ENCODE measurements around the gene GALNT5. TPM values are rescaled to one million over a fixed set of nuclear protein-coding genes. Genes with fewer than 3 reads are reported as not detected.

Gene GALNT5
- total RNA-seq, 4 donors from 2014 or later, result 0.08 to 0.71 (median 0.44) TPM

DNA sequence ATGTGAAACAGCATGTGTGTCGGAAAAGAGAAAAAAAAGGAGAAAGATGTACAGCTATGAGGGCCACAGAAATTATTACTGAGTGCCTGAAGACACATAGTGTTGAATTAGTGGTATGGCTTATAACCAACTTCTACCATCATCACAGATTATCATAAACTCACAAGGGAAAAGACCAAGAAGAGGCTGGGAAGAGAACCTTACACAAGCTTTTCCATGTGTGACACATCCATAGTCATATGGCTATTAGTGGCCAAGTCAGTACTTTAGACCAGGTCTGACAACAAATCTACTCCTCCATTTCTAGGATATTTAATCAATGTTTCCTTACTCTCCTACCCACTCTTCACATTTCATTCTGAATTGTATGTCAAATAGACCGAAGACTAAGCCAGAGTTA lies 3.5 kb upstream of the GALNT5 start:
- no peak for TF ChIP-seq CTCF (IDR thresholded peaks at IDR 0.05)
- no peak for TF ChIP-seq POLR2A (IDR thresholded peaks at IDR 0.05)
- WGBS, 2 donors, result 92 to 97% methylated on average over 2 of the region's 2 CpGs
- DNase-seq (ENCODE audit: low spot score in 2 of 2), result no peak
- intact Hi-C loops (cut with DNase I; ENCODE audit: low total_unique reads), result no loop called here
- H3K4me3 ChIP-seq (ENCODE audit: low read depth, poor library complexity, severe bottlenecking), result no peak overlapping the region

DNA sequence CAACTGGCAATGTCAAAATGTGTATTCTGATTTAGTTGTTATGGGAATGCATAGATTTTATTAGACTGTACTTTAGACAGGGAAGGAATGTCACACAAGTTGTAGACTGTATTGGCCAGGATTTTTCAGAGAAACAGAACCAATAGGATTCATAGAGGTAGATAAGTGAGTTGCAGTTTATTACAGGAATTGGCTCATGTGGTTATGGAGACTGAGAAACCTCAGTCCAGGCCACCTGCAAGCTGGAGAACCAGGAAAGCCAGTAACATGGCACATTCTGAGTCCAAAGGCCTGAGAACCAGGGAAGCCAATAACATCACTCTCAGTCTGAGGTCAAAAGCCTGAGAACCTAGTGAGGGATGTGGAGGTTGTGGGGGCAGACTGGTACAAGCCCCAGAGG lies 1.8 kb upstream of the GALNT5 start:
- no peak for TF ChIP-seq POLR2A (IDR thresholded peaks at IDR 0.05)
- TF ChIP-seq CTCF (IDR thresholded peaks at IDR 0.05), result no peak
- no peak overlapping the region for H3K4me3 ChIP-seq (ENCODE audit: low read depth, poor library complexity, severe bottlenecking)
- DNase-seq (ENCODE audit: low spot score in 2 of 2), result no peak
- intact Hi-C loops (cut with DNase I; ENCODE audit: low total_unique reads), result no loop called here

DNA sequence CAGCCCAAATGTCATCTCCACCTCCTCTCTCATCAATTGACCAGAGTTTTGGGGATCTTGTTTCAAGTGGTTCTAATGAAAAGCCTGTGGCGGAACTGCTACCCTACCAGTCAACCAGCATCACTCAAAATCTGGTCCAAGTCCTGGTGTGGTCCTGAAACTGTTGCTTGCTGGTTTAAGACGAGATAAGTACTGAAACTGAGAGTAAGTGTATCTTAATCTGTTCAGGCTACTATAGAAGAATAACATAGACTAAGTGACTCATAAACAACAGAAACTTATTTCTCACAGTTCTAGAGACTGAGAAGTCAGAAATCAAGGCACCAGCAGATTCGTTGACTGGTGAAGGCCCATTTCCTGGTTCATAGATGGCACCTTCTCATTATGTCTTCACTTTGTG lies 879 bp upstream of the GALNT5 start:
- no peak for DNase-seq (ENCODE audit: low spot score in 2 of 2)
- H3K4me3 ChIP-seq (ENCODE audit: low read depth, poor library complexity, severe bottlenecking), result no peak overlapping the region
- TF ChIP-seq CTCF (IDR thresholded peaks at IDR 0.05) (no peak), POLR2A (IDR thresholded peaks at IDR 0.05) (no peak)
- intact Hi-C loops (cut with DNase I; ENCODE audit: low total_unique reads), result no loop called here
- WGBS, 2 donors, result 91% methylated on average over 3 of the region's 3 CpGs

DNA sequence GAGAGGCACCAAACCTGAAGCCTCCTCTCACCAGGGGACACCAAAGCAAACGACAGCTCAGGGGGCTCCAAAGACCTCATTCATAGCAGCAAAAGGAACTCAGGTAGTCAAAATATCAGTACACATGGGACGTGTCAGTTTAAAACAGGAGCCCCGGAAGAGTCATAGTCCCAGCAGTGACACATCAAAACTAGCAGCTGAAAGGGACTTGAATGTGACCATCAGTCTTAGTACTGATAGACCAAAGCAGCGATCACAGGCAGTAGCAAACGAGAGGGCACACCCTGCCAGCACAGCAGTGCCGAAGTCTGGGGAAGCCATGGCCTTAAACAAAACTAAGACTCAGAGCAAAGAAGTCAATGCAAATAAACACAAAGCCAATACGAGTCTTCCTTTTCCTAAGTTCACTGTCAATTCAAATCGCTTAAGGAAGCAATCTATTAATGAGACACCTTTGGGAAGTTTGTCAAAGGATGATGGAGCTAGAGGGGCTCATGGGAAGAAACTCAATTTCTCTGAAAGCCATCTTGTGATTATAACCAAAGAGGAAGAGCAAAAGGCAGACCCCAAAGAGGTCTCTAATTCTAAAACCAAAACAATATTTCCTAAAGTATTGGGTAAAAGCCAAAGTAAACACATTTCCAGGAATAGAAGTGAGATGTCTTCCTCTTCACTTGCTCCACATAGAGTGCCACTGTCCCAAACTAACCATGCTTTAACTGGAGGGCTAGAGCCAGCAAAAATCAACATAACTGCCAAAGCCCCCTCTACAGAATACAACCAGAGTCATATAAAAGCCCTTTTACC lies 1.2 kb downstream of the GALNT5 start:
- WGBS, 2 donors, result 70 to 71% methylated on average over 8 of the region's 8 CpGs

DNA sequence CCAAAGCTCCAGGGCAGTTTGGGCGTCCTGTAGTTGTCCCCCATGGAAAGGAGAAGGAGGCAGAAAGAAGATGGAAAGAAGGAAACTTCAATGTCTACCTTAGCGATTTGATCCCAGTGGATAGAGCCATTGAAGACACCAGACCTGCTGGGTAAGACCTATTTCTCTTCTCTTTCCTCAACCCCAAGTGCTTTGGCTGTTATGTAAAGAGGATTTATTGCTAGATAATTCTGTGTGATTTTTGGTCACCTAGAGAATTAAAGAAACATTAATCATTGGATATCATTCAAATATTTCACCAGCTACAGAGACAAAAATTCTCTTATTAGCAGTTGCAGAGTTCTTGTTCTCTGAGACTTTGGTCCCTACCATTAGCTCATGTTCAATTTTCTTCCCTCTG lies 1.9 kb downstream of the GALNT5 start:
- 93 to 96% methylated on average over 2 of the region's 2 CpGs for WGBS, 2 donors
- intact Hi-C loops (cut with DNase I; ENCODE audit: low total_unique reads), result no loop called here
- TF ChIP-seq CTCF (IDR thresholded peaks at IDR 0.05) (no peak), POLR2A (IDR thresholded peaks at IDR 0.05) (no peak)
- no peak for DNase-seq (ENCODE audit: low spot score in 2 of 2)
- H3K4me3 ChIP-seq (ENCODE audit: low read depth, poor library complexity, severe bottlenecking), result no peak overlapping the region

More for the DNA sequence above, 1.2 kb downstream of the GALNT5 start:
- no peak for TF ChIP-seq CTCF (IDR thresholded peaks at IDR 0.05)
- TF ChIP-seq POLR2A (IDR thresholded peaks at IDR 0.05), result no peak
- DNase-seq (ENCODE audit: low spot score in 2 of 2), result no peak
- intact Hi-C loops (cut with DNase I; ENCODE audit: low total_unique reads), result no loop called here
- no peak overlapping the region for H3K4me3 ChIP-seq (ENCODE audit: low read depth, poor library complexity, severe bottlenecking)

DNA sequence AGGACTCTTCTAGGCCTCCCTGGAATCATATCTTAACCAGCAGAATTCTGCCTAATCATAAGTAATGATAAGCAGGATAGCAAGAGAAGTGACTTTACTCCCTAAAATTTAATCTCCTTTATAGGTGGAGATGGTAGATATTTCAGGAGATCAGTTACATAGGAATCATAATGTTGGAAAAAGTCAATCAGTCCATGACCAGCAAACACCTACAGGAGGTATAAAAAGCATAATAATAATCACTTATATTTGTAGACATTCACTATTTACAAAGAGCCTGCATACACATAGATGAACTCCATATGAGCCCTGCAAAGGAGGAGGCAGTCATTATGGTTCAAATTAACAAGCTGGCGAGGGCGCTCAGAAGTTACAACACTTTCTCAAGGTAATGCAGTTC lies 2.5 kb downstream of the GALNT5 start:
- TF ChIP-seq CTCF (IDR thresholded peaks at IDR 0.05), result no peak
- TF ChIP-seq POLR2A (IDR thresholded peaks at IDR 0.05), result no peak
- no peak for DNase-seq (ENCODE audit: low spot score in 2 of 2)
- WGBS, 2 donors, result 95 to 97% methylated on average over 2 of the region's 2 CpGs
- no peak overlapping the region for H3K4me3 ChIP-seq (ENCODE audit: low read depth, poor library complexity, severe bottlenecking)
- intact Hi-C loops (cut with DNase I; ENCODE audit: low total_unique reads), result no loop called here
